Esophagus (tissue), 2 donors: Measurements from ENCODE around the gene FUCA1. TPM values are rescaled to one million over a fixed set of nuclear protein-coding genes. Genes with fewer than 3 reads are reported as not detected.
"Not testable (repeated sequence)": the region's sequence is repeated elsewhere in the genome, so short reads cannot be mapped to it uniquely, and the experiment has no call there.

ENCODE experiments used
- H3K27ac ChIP-seq, 2 donors: one replicate each; pipeline ENCODE4 v1.5.1; 2013; ENCODE audit warnings: low read depth in 2 of 2, mild to moderate bottlenecking in 2 of 2, inconsistent platforms in 1 of 2, low read length in 1 of 2, moderate library complexity in 1 of 2
- H3K27me3 ChIP-seq, 2 donors: one replicate each; pipeline ENCODE4 v1.6.1; 2013; ENCODE audit warnings: low read length in 2 of 2, control low read depth in 1 of 2, mild to moderate bottlenecking in 1 of 2; ENCODE audit not compliant: insufficient read depth in 2 of 2, control insufficient read depth in 1 of 2
- H3K36me3 ChIP-seq, 2 donors: one replicate each; pipeline ENCODE4 v1.6.1; 2013; ENCODE audit warnings: low read length in 1 of 2; ENCODE audit not compliant: control insufficient read depth in 2 of 2, insufficient read depth in 2 of 2
- H3K4me1 ChIP-seq, 2 donors: one replicate each; pipeline ENCODE4 v1.6.1; 2013; ENCODE audit warnings: low read length in 1 of 2; ENCODE audit not compliant: control insufficient read depth in 2 of 2, insufficient read depth in 2 of 2
- H3K4me3 ChIP-seq, 2 donors: one replicate each; pipeline ENCODE4 v1.5.1; 2013; ENCODE audit warnings: low read length in 2 of 2, mild to moderate bottlenecking in 2 of 2, low read depth in 1 of 2, moderate library complexity in 1 of 2
- H3K9me3 ChIP-seq, 2 donors: one replicate each; pipeline ENCODE4 v1.6.1; 2013; ENCODE audit warnings: mild to moderate bottlenecking in 2 of 2, low read depth in 1 of 2, low read length in 1 of 2, moderate library complexity in 1 of 2; ENCODE audit not compliant: control insufficient read depth in 2 of 2, insufficient read depth in 1 of 2
- WGBS, 2 donors: extraction: QIAGEN DNeasy Blood & Tissue Kit; methylation state at CpG; one replicate each; pipeline ENCODE4 v1.1.7; 2013; 5-methylcytosine and 5-hydroxymethylcytosine counted together
- polyA plus RNA-seq, 2 donors: library from polyadenylated mRNA; stranded (reverse); fragments of 200-250 nt; gene quantifications; one replicate each; pipeline ENCODE4 v1.2.3, GENCODE V29; 2013
- donor health status: healthy with polysubstance abuse.
- donor health status: Bipolar disorder and iron deficiency.

The FUCA1 gene
- polyA plus RNA-seq, 2 donors = 7.3 to 10.2 TPM

GRCh38 chr1:23848673-23849616, 19.1 kb downstream of the FUCA1 start:
- H3K4me3 ChIP-seq = no peak overlapping the region
- H3K36me3 ChIP-seq = peaks cover 0 to 5% of the 10 kb centered on the region in 2 donors
- H3K4me1 ChIP-seq = no peaks in the 10 kb centered on the region
- peaks cover 0 to 2% of the 10 kb centered on the region in 2 donors for H3K9me3 ChIP-seq
- no peak overlapping the region for H3K27ac ChIP-seq
- H3K27me3 ChIP-seq = no peaks in the 10 kb centered on the region
- 87 to 93% methylated on average over 11 to 12 of the region's 12 CpGs for WGBS, 2 donors

- WGBS, 2 donors = 96 to 97% methylated on average over 2 of the region's 2 CpGs
- H3K36me3 ChIP-seq, H3K27me3 ChIP-seq, H3K4me3 ChIP-seq, H3K27ac ChIP-seq, H3K4me1 ChIP-seq, H3K9me3 ChIP-seq: not testable (repeated sequence)
Measured at GRCh38 chr1:23847482-23848095, 20.5 kb downstream of the FUCA1 start.

DNA sequence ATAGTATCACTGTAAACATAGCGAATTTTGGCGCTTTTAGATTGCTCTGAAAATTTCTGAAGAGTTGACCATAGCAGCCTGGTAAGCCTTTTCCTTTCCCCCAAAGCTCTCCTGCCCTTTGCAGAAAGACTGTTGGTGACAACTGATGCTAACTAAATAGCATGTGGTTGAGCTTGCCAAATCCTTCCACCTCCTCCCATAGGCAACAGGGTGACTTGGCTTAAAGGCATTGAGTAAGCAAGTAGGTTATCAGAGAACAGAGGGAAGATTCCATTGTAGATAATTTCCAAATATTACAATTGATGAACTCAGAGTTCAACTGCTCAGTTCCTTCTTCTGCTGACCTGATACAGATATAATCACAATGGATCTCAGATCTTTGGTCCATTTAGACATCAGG, 22.9 kb downstream of the FUCA1 start:
- WGBS, 2 donors = 93 to 98% methylated on average over 2 of the region's 2 CpGs
- H3K27ac ChIP-seq = no peak overlapping the region
- no peak overlapping the region for H3K4me3 ChIP-seq
- H3K9me3 ChIP-seq = peaks cover 0 to 2% of the 10 kb centered on the region in 2 donors
- H3K4me1 ChIP-seq = no peaks in the 10 kb centered on the region
- peaks cover 0 to 5% of the 10 kb centered on the region in 2 donors for H3K36me3 ChIP-seq
- no peaks in the 10 kb centered on the region for H3K27me3 ChIP-seq

DNA sequence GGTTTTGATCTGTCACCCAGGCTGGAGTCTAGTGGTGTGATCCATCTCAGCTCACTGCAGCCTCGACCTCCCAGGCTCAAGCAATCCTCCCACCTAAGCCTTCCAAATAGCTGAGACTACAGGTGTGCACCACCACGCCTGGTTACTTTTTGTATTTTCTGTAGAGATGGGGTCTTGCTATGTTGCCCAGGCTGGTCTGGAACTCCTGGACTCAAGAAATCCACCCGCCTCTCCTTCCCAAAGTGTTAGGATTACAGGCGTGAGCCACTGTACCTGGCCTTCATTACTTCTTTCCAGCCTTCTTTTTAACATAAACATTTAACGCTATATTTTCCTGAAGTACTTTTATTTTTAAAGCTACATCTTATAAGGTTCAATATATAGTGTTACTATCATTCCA, 24.4 kb downstream of the FUCA1 start:
- no peaks in the 10 kb centered on the region for H3K27me3 ChIP-seq
- no peak overlapping the region for H3K27ac ChIP-seq
- H3K9me3 ChIP-seq = peaks cover 0 to 2% of the 10 kb centered on the region in 2 donors
- H3K4me3 ChIP-seq = no peak overlapping the region
- 91 to 92% methylated on average over 5 of the region's 5 CpGs for WGBS, 2 donors
- no peaks in the 10 kb centered on the region for H3K4me1 ChIP-seq
- H3K36me3 ChIP-seq = peaks cover 0 to 5% of the 10 kb centered on the region in 2 donors

DNA sequence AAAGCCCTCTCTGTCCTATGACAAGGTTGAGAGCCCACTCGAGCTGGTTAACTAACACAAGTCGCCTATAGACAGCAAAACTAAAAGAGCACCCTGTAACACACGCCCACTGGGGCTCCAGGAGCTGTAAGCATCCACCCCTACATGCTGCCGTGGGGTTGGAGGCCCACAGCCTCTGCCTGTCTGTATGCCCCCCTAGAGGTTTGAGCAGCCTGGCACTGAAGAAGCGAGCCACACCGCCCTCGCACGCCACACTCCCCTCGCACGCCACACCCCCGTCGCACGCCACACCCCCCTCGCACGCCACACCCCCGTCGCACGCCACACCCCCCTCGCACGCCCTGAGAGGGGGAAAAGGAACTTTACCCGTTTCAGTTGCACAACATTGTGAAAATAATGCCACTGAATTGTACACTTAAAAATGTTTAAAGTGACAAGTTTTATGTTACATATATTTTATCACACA, 29.7 kb downstream of the FUCA1 start:
- Histone ChIP-seq H3K27ac (no peak overlapping the region), H3K36me3 (no peaks in the 10 kb centered on the region), H3K4me1 (peaks cover 0 to 6% of the 10 kb centered on the region in 2 donors), H3K4me3 (peak overlapping the region; percentile 15 to 16), H3K9me3 (no peaks in the 10 kb centered on the region), H3K27me3 (no peaks in the 10 kb centered on the region)
- WGBS, 2 donors = 1% methylated on average over 20 to 21 of the region's 21 CpGs

GRCh38 chr1:23837908-23838307, 30.2 kb downstream of the FUCA1 start:
- Histone ChIP-seq H3K4me3 (no peak overlapping the region), H3K9me3 (no peaks in the 10 kb centered on the region)
- WGBS, 2 donors = 23 to 29% methylated on average over 13 of the region's 13 CpGs

GRCh38 chr1:23836037-23836436, 32.1 kb downstream of the FUCA1 start:
- H3K9me3 ChIP-seq = no peaks in the 10 kb centered on the region
- H3K4me1 ChIP-seq = peaks cover 0 to 6% of the 10 kb centered on the region in 2 donors
- no peak overlapping the region for H3K4me3 ChIP-seq
- H3K27me3 ChIP-seq = no peaks in the 10 kb centered on the region
- H3K36me3 ChIP-seq = no peaks in the 10 kb centered on the region
- H3K27ac ChIP-seq = no peak overlapping the region
- 78 to 79% methylated on average over 3 of the region's 3 CpGs for WGBS, 2 donors

More at GRCh38 chr1:23837908-23838307, 30.2 kb downstream of the FUCA1 start:
- H3K36me3 ChIP-seq = no peaks in the 10 kb centered on the region
- H3K4me1 ChIP-seq = peaks cover 0 to 6% of the 10 kb centered on the region in 2 donors
- no peaks in the 10 kb centered on the region for H3K27me3 ChIP-seq
- H3K27ac ChIP-seq = no peak overlapping the region

- not testable (repeated sequence) for H3K27me3 ChIP-seq, H3K4me1 ChIP-seq, H3K36me3 ChIP-seq, H3K4me3 ChIP-seq, H3K27ac ChIP-seq, H3K9me3 ChIP-seq
- 67 to 68% methylated on average over 6 of the region's 6 CpGs for WGBS, 2 donors
Measured at GRCh38 chr1:23834156-23834555, 33.9 kb downstream of the FUCA1 start.

DNA sequence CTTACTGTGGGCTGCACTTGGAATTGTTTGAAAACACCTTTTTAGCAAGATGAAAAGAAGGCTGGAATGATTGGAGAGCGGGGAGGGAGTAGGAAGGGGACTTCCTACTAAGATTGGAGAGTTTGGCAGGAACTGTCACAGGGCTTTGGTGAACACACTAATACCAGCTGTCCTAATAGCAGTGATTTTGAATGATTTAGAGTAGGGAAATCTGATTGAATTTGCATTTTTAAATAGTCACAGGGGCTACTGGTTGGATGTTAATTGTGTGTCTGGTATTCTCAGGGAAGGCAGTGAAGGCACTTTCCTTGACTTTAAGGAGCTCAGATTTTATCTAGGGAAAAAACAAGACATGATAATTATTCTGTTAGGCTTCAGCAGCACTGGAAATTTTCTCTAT, 40.4 kb downstream of the FUCA1 start:
- H3K27me3 ChIP-seq = no peaks in the 10 kb centered on the region
- no peaks in the 10 kb centered on the region for H3K4me1 ChIP-seq
- no peak overlapping the region for H3K27ac ChIP-seq
- WGBS, 2 donors = 82 to 97% methylated on average over 1 of the region's 1 CpG
- H3K36me3 ChIP-seq = no peaks in the 10 kb centered on the region
- no peak overlapping the region for H3K4me3 ChIP-seq
- H3K9me3 ChIP-seq = no peaks in the 10 kb centered on the region
